DMS 273 (cell line): ENCODE data around the gene SPAG17.
A peak's percentile ranks its signal among the peaks of the same experiment; 100 is the strongest.
"Not testable (repeated sequence)": the region's sequence is repeated elsewhere in the genome, so short reads cannot be mapped to it uniquely, and the experiment has no call there.

ENCODE experiments used
- DNase-seq: peaks from one replicate; lab custom pipeline; 2025; ENCODE audit not compliant: unreplicated experiment; lab: John Stamatoyannopoulos, UW

The SPAG17 gene

DNA sequence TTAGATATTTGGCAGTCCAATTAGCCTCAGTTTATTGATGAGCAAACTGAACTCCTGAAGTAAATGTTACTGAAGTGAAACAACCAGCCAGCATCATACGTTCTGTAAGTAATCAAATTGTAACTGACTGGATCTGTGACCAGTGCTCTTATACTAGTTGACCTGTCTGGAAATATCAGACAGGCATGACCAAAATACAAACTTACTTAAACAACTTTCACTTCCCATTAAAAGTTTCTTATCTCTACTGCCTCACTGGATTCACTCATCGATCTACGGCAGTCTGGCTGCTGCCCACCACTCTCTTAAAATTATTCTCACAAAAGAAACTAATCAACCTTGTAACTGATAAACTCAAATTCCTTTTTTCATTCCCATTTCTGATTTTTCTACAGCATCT, 199.1 kb downstream of the SPAG17 start:
- DNase-seq: no peak

DNA sequence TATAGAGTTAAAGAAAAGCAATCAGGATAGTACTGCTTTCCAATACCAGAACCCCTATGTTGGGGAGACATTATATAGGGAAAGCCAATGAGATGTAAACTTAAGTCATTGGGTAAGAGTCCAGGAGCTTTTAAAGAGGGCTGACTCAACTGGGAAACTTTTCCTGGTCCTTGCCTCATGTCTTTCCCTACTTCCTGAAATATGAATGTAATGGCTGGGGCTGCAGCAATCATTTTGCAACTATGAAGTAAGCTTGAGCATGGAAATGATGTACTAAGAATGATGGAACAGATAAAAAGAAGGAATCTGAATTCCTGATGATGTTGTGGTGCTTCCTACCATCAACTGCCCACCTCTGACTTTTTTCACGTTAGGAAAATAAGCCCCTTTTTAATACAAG, 199.8 kb downstream of the SPAG17 start:
- DNase-seq: no peak

DNA sequence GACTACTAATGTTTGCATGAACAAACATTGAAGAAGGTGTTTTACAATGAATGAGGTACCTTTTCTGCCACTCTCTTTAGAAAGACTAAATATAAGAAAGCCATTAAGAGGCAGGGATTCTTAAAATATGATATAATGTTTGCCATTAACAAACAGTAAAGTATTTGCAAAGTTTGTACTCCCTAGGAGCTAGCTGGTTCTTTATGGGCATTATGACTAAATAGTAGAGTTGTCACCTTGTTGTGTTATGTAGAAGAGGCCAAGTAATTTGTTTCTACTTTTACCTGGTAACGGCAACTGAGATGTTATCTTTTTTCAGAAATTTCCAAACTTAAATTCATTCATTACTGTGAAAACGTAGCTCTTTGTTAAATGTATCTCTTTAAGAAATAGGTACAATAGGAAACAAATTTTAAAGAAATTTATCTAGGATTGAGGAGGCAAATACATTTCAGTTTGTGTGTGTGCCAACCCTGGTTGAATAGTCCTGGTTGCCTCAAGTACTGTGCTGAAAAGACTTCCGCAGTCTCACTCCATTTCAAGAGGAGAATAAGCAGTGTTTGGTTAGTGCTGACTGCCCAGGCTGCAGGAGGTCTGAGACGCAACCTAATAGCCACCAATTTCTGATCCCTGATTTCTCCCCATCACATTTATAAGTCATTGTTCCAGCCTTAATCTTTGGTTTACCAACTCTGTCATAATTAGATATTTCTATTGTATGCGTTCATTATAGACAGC, 203.4 kb downstream of the SPAG17 start:
- DNase-seq: no peak

DNA sequence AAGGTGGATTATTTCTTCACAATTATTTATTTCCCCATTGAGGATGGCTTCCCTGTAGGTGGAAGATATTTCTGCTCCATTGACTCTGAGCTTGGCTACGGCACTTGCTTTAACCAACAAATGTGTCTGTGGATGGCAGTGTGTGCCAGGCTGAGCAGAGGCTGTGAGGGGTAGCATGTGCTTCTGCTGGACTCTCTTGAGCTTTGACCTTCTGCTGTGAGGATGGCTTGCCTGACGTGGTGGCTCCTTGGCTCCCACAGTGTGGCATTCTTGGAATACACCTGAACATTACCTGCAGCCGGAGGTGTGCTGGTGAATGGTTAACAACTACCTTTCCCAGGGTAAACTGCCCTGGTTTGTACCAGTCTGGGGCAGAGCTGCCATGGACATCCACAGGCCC, 208.6 kb downstream of the SPAG17 start:
- no peak for DNase-seq

DNA sequence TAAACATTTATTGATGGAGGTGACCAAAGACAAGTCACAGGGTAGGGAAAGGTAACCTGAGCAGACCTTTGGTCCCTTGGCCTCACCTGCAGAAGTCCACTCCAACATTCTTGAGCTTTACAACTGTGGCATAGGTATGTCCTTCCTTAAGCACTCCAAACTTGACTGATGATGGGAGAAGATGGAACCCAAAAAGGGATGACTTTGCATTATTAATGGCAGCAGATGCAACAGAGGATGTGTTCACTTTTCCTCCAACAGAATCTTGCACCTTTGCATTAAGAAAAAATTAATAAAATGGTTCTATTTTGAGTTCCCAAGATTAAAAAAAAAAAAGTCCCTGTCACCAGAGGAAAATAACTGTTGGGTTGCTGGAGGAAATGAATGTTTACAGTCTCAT, 213.3 kb downstream of the SPAG17 start:
- DNase-seq: no peak

DNA sequence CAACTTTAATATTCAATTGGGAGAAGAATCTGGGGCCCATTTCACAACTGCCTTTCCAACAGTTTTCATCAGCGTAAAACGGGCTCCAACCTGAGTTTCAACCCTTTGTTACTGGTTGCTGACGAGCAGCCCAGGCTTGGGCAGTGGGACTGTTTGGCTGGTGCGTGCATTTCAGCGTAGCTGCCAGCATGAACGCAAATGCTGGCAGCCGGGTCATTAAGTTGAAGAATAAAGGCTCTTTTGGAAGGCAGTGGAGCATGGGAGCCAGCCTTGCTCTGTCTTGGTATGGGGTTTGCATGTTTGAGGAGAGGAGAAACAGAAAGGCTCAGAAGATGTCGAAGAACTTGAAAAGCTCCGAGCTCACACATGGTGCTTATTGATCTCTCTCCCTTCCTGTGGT, 214.8 kb downstream of the SPAG17 start:
- DNase-seq: no peak

DNA sequence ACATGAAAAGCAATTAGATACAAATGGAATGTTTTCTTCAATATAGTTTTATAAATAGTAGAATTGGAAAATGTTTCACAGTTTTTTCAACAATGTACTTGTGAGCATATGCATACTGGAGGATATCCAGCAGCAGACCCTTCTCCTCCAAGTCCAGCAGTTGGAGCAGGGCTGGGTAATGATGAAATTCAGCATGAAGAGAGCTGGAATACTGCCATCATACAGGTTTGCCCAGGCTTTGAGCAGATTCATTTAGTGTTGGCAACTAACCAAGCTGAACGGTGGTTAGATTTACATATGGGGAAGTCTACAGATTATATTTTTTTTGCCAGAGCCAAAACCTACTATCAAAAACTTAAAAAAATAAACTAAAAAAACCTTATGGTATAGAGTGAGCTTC, 217.1 kb downstream of the SPAG17 start:
- peak; percentile 92 for DNase-seq

DNA sequence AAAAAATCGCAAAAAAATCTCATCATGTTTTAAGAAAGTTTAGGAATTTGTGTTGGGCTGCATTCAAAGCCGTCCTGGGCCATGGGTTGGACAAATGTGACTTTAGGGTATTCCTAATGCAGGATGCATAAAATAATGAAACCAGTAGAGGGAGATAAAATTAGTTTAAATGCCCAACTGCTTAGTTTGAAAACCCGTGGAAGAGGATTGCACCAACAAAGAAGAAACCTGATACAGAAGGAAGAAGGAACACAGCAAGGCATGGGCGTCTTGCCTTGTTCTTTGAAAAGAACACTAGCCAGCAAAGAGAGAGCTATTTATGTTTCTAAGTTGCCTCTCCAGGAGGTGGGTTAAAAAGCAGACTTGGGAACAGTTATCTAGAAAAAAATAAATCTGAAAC, 217.6 kb downstream of the SPAG17 start:
- DNase-seq: peak; percentile 83

DNA sequence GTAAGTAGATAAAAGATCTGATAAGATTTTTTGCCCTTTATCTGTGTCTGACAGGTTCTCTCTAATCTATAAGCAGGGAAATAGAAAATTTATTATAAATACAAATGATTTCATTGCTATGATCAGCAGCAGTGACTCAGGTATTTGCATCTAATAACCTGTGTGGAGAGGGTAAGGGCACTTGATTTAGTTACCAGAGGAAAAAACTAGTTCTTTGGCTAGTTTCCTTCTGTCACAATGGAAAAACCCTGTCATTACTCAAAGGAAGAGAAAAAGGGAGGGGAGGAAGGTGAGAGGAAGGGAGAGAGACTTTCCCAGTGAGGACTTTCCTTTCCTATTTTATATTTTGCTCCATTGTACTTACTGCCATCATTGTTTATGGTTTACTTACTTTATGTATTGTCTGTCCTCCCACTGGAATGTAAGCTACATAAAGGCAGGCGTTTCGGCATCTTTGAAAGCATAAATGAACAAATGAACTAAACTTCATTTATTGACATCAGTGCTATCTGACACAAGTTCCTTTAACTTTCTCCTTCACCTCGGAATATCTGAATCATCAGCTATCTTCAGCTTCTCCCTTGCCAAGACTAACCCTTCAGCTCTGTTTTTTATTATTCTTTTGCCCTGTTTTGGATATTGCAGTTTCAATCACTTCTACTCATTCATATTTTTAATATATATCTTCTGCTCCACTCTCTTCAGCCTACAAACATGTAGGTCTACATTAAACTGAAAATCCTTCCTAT, 220.6 kb downstream of the SPAG17 start:
- DNase-seq: no peak

DNA sequence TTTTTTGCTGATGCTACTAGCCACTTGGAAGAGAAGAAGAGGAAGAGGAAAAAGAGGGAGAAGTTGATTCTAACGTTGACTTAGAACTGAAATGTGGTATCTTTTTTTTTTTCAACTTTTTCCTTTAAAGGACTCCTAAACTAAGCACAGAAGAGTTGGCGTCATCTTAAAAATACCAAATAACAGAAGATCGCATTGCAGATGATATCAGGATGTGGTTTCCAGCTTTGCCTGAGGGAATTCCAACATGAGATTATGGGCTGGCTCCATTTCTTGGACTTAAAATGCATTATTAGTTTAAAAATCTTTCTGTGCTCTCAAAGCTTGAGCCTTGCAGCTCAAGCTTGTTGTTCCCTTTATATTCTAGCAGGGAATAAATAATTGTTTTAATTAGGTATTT, 225.7 kb downstream of the SPAG17 start:
- DNase-seq: no peak

DNA sequence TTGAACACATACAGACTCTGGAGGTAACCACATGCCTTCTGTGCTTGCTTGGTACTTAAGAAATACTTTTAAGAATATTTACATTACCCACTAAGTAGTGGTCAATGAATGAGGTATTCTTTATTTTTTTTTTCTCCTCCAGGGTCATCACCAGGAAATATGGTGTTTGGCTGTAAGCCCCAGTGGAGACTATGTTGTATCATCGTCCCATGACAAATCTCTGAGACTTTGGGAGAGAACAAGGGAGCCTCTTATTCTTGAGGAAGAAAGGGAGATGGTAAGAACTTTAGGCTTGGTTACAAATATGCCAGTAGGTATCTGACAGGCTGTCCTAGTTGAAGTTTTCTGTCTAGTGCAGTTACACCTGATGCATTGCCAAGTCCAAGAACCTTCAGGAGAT, 232.6 kb downstream of the SPAG17 start:
- no peak for DNase-seq

DNA sequence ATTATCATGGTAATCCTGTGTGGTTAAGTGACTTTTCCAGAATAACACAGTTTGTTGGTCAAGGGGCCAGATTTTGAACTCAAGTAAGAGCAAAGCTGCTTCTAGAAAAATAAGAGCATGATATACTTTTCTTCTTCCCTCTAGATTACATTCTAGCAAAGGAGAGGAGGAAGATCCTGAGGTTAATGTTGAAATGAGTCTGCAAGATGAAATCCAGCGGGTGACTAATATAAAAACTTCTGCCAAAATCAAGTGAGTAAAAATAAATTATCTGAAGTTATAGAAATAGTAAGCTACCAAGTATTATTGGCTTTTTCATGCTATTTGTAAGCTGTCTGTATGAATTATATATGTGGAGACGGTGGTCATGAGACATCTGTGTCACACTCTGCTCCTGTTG, 242.7 kb downstream of the SPAG17 start:
- DNase-seq: no peak

DNA sequence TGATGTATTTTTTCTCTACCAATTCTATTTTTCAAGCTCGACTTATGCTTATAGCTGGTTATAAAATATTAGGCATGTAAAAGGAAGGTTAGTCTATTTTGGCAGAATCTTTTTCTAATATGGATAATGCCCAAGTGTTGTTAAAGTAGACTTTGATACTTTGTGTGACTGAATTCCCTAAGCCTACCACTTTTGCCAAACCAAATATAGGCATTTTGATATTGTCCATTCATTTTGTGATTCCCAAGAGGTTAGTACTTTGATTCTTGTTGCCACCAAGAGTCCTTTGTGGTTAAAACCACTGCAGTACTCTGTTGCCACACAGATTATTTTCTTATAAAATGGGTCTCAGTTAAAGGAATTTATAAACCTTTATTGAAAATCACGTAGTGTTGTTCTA, 251.3 kb downstream of the SPAG17 start:
- DNase-seq: no peak

DNA sequence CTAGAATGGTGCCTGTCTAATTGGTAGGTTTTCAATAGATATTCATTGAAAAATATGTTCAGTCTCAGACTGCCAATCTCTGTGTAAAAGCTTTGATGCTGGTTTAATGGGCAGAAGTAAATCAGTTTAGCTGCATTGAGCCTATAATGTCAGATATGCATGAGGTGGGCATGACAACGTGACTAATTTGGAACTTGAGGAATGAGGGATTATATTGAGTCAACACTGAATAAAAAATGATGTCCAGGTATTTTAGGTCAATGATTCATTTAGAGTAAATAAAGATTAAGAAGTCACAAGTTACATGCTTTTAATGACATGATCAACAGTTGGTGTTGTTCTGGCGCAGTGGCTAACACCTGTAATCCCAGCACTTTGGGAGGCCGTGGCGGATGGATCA, 252.5 kb downstream of the SPAG17 start:
- no peak for DNase-seq

DNA sequence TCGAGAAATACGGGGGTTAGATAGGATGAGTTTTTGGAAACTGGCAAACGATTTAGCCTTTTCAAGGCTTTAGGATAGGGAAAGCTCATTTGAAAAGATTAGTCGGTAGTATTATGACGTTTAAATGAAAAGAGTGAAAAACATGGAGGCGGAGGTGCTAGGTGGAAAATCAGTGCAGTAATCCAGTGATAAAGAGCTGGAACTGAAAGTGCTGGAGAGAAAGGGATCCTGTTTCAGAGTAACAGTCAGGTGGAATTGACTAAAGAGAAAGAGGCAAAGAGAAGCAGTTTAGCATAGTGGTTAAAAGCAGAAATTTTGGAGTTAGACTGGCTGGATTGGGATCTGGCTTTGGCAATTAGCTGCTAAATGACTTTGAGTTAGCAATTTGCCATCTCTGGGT, 254.5 kb downstream of the SPAG17 start:
- DNase-seq: peak; percentile 19

DNA sequence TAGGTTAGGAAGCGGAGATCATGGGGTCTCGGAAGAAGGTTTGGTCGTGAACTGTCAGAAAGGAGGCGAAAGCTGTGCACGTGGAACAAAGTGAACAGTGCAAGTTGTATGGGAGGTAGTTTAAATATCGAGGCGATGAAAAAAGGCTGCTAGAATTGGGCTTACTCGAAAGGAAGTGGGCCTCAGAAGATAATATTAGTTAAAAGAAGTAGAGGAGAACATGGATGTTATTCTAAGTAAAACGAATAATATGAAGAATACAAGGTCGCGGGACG, 254.9 kb downstream of the SPAG17 start:
- no peak for DNase-seq

DNA sequence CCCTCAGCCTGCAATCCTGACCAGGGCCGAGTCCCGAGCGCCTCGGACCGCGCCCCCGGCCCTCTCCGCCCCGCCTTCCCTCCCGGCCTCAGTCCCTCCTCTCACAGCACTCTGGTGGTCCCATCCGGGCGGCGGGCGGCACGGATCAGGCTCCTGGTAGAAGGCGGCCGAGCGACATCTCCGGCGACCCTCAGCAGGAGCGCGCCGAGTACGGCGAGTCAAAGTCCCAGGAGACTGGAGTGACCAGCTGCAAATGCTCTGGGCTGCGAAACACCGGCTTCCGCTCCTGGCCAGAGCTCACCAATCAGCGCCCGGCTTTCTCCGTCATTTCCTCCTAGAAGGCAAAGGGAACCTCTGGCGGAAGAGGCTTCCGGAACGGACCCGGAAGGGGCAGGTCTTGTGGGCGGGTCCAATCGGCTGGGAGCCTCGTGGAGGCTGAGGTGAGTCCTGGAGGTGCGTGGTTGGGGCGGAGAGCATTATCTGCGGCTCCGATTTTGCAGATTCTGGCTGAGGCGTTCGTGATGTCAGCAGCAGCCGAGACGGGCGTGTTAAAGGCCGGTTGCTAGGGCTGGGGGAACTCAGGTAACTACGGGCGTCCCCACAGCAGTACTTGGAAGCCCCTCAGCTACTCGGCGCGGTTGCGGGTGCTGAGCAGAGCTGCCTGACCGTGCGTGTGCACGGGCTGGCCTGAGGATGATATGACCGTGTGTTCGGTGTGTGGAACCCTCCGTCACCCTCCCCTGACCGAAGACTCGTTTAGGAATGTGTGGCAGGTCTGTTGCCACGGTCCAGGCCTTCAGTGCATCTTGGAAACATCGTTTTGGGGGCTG, 255.5 kb downstream of the SPAG17 start, which contains the start of the genes GDAP2 and WDR3:
TSS of gene GDAP2 (minus strand) at position 279 of the 830 bp plus-strand sequence. CDS start 9,264 bp downstream, outside the sequence.
TSS of gene WDR3 (plus strand) at position 397 of the 830 bp plus-strand sequence. CDS start 3,581 bp downstream, outside the sequence.
- peak; percentile 99 for DNase-seq

DNA sequence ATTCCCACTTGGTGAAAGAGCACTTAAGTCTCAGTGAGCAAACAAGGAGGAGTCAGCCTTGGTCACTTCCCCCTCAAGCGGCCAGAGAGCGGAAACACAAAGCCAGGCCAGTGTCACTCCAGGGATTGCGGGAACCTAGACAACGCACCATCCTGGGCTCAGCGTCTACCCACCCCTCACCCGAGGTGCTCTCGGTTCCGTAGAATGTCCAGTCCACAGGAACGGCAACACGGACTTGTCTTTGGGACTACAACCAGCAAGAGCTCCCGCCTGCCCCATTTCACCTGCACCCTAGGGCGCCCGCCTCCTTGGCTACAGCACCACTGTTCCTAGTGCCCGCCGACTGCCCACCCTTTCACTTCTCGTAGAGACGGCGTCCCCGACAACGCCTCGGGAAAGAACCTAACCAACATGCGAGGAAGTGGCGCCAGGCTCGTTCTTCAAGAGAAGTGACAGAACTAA, 256.1 kb downstream of the SPAG17 start:
- peak; percentile 72 for DNase-seq

DNA sequence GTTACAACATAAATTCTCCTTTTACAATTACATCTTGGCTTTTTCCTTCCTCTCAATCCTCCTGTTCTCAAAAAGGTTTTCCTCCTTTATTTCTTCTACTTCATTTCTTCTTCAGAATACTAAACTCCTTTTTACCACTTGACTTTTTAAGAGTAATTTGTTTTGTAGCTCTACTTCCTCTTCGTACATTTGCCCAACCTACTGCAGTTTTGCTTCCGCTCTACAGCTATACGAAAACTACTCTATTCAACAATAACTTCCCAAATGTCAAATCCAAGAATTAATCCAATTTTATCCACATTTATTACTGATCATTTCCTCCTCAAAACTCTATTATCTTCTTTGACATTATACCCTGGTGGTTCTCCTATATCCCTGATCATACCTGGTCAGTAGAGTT, 259.0 kb downstream of the SPAG17 start:
- DNase-seq: no peak

DNA sequence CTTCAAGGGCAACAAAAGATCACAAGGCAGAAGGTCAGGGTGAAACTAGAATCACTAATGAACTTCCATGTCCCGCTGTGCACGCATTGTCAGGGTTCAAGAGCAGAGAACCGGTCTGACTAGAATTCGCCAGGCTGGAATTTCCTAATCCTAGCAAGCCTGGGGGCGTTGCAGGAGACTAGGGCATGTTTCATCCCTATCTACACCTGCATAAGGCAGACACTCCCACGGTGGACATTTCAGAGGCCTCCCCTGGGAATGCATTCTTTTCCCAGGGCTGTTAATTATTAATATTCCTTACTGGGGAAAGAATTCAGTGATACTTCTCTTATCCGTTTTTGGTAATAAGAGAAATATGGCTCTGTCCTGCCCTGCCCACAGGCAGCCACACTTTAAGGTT, 262.3 kb downstream of the SPAG17 start:
- not testable (repeated sequence) for DNase-seq

DNA sequence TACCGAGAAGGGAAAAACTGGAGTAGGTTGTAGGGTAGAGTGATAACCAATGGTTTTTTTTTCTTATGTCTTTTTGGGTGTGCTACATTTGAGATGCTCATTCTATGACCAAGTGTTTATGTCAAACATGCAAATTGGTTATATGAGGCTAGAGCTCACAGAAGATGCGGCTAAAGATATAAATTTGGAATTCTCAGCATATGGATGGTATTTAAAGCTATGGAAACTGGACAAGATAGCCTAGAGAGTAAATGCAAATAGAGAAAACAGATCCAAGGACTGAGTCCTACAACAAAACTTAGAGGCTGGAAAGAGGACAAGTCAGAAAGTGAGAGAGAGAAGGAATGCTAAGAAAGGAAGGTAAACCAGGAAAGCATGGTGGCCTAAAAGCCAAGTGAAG, 263.0 kb downstream of the SPAG17 start:
- no peak for DNase-seq

DNA sequence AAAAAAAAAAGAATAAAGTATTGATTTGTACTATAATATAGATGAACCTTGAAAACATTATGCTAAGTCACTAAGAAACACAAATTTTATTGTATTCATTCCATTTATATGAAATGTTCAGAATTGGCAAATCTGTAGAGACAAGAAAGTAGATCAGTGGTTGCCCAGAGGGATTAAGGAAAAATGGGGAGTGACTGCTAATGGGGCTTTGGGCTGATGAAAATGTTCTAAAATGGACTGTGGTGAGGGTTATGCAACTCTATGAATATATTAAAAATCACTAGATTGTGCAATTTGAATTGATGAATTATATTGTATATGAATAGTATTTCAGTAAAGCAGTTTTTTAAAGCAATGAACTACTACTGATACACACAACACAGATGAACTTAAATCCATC, 265.7 kb downstream of the SPAG17 start:
- no peak for DNase-seq
